ENCODE data around the gene DNAJC5.
A peak's percentile ranks its signal among the peaks of the same experiment; 100 is the strongest.
"Not testable (repeated sequence)": the region's sequence is repeated elsewhere in the genome, so short reads cannot be mapped to it uniquely, and the experiment has no call there.

DNAJC5 gene

DNA sequence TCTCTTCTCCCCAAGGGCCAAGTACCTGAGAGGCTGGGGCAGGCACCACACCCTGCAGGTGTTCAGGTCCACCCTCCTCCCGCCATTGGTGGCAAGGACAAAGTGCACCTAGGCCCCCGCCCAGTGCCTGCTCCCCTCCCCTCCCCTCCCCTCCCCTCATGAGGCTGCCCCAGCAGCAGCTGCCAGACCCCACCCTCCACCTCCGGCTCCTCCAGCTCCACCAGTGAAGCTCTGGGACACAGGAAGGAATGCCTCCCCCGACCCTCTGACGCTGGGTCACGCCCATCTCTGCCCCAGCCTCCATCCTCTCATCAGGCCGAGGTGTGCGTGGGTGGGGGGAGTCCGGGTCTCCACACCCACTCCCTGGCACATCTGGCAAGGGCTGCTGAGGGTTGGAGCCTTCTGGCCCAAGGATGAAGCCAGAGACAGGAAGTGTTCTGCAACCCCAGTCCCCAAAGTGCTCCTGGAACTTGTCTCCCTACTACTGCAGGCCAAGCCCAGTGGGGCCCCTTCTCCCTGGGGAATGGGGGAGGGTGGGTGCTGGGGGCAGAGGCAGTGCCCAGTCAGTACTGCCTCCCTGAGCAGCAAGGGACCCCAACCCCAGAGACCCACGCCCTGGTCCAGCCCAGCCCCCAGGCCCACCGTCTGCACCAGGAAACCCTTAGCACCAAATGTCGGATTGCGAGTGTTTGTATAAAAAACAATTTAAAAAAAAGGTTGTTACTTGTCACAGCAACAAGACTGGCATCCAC lies 62.9 kb downstream of the DNAJC5 start:
- peak; percentile 76 for DNase-seq

DNA sequence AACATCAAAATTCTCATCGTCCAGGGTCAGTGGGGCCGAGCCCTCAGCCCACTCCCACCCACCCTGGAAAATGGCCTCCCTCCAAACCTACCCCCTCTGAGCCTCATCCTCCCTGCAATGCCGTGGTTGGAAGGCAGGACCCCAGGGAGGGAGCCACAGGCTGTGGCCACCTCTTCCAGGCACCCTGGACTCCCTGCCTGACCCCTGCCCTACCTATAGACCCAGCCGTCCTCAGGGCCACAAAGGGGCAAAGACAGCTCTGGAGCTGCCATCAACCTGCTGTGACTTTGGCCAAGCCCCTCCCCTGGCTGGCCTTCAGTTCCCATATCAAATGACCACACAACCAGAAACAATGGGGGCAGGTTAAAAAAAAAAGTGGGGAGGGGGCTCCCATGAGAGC lies 63.5 kb downstream of the DNAJC5 start:
- DNase-seq: no peak

GRCh38 chr20:63958964-63959698 lies 64.2 kb downstream of the DNAJC5 start:
- no peak for DNase-seq

- DNase-seq: no peak
Observed at GRCh38 chr20:63959699-63960075, 64.8 kb downstream of the DNAJC5 start.

GRCh38 chr20:63960654-63961621 lies 66.0 kb downstream of the DNAJC5 start:
- not testable (repeated sequence) for DNase-seq

DNA sequence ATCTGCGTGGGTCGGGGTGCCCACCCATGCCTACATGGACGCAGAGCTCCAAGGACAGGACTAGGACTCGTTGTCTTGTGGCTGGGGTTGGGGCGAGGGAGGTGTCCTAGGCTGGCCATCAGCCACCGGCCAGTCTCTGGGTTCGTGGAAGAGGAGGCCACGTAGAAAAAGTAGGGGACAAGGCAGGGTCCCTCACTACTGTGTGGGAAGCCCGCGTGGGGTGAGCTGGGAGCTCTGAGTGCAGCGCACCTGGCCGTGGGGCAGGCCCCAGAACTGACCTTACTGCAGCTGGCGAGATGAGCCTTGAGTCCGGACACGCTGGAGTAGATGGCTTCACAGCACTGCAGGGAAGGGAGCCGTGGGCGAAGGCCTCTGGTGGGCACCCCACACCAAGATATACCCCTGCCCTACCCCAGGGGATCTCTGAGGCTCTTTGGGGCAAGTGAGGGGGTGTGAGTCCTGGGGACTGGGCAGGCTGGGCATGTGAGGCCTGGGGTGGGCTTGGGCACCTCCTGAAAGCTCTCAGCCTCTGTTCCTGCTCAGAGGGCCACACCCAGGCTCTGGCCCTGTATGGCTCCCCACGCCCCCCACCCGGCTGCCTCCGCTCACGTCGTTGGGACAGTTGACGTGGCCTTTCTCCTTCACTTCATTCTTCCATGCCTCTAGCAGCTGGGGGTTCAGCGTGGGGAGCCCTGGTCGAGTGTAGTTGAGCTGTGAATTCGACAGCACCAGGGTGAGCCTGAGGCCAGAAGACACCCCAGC lies 66.9 kb downstream of the DNAJC5 start:
- DNase-seq: no peak

DNA sequence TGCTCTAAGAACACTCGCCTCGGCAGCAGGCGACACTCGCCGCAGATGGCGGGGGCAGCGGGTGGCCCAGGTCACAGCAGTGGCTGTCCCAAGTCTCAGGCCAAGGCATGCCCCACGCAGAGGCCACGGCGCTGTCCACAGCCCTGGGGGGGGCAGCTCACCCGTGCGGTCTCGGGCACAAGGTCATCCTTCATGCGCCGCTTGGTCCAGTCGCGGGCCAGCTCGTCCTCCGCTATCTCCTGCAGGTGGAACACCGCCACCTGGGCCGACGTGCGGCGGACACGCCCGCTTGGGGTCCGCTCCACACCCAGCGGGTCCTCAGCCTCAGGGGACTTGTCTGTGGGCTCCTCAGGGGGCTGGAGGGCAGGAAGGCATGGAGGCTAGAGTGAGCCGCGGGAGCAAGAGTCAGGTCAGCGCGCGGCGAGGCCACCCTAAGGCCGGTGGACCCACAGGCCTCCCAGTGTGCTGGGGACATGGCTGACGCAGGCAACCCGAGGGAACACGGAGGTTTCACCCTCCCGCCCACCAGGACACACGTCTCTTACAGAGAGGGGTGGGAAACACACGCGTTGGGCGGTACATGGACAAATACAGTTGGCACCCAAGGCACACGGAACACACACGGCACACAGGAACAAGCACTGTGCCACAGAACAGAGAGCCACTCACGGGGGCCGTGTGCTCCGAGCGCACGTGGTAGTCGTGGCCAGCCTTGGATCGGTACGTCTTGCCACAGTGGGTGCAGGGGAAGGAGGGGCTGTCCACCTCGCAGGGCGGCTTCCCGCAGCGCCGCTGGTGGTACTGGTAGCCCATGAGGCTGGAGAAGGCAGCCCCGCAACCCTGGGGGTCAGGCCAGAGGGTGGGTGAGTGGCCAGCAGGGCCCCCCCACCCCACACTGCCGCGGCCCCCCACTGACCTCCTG lies 67.8 kb downstream of the DNAJC5 start:
- DNase-seq: no peak

- no peak for DNase-seq
Observed at GRCh38 chr20:63963348-63963741, 68.4 kb downstream of the DNAJC5 start.

DNA sequence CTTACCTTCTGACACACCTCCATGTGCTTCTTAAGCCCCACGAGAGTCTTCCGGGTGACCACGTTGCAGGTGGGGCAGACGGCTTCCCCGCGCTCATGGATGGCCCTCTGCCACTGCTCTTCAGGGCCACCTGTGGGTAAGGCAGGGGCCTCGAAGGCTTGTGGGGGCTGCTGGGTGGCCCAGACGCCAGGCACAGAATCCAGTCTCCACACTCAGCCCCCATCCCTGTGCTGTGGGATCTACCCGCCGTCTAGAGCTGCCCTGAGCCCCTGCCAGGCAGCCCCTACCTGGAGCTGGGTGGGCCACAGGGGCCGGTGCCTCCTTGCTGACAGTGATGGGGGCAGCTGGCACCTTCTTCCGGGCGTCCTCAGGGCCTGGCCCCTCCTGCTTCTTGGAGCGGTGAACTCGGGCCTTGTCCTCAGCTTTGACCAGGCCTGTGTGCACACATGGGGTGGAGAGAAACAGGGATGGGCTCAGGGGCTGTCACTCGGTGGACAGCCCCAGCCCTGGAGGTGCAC lies 68.9 kb downstream of the DNAJC5 start:
- DNase-seq: no peak

GRCh38 chr20:63964412-63964811 lies 69.5 kb downstream of the DNAJC5 start:
- DNase-seq: no peak

- no peak for DNase-seq
Observed at GRCh38 chr20:63966172-63966943, 71.4 kb downstream of the DNAJC5 start.

DNA sequence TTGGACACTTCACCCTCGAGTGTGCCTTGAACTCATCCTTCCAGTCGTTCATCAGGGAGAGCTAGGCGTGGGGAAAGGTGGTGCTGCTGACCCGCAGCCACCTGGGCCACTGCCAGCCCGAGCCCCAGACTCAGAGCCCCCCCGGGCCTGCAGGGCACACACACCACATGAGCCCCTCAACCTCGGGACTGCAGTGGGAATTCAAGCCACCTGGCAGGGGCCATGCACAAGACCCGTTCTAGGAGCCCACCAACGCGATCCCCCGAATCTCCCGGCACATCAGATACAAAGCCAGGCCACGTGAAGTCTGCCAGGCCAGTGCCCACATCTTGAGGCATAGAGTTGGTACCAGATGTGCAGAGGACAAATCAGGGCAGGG lies 72.0 kb downstream of the DNAJC5 start:
- DNase-seq: no peak

DNA sequence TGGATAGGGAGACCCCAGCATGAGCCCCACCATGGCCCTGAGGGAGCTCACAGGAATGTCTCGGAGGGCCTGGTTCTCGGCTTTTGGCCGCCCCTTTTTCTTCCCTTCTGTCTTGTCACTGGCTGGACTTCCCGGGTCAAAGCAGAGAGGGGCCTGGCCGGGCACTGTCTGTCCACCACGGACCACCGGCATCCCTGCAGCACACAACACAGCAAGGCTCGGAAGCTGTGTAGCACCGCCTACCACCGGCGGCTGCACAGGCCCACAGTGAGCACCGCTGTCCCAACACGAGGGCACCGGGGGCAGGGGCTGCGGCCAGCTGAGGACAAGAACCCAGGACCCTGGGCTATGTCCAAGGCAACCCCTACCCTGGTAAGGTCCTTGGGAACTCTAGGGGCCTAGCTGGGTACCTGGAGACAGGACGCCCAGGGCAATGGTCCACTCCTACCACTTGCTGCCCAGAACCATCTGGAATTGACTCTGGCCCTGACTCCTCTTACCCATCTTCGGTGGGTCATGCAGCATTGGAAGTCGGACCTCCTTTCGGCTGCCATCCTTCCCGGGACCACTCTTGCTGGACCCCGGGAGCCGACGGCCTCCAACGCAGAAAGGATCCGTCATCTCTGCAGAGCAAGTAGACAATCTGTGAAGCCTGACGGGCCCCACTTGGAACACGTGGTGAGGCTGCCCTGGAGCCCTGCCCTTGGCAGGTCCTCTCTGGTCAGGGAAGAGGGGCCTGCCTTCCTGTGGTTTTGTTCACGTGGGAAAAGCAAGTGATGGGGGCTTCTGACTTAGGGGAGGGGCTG lies 72.6 kb downstream of the DNAJC5 start:
- DNase-seq: no peak

DNA sequence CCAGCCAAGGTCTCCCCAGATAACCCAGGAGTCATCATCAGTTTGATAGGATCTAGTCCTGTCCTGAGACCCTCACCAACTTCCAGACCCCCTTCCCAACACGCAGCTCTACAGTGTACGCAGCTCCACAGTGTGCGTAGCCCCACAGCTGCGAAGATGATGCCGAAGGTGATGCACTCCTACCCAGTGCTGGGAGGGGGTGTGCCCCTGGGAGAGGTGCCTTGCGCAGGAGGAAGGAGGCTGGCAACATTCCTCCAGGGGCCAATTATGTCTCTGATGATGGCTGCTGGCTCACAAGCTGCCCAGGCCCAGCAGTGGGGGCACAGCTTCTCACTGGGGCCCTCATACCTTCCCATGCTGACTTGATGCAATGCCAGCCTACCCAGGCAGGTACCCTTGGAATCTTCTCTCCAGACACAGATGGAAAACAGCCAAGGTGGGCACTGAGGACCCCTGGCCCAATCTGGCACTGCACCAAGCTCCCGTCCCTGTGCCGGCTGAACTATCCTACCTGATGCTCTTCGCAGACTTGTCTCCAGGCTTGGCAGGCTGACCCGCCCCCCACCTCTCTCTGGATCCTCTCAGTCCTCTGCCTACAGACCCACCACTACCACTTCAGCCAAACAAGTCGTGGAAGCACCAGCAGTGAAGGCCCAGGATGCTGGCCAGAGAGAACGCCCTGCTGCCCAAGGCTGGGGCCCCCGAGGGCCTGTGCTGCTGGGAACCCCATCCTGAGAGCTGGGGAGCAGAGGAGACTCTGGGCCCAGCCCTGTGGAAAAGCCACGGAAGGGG lies 73.4 kb downstream of the DNAJC5 start:
- DNase-seq: no peak

DNA sequence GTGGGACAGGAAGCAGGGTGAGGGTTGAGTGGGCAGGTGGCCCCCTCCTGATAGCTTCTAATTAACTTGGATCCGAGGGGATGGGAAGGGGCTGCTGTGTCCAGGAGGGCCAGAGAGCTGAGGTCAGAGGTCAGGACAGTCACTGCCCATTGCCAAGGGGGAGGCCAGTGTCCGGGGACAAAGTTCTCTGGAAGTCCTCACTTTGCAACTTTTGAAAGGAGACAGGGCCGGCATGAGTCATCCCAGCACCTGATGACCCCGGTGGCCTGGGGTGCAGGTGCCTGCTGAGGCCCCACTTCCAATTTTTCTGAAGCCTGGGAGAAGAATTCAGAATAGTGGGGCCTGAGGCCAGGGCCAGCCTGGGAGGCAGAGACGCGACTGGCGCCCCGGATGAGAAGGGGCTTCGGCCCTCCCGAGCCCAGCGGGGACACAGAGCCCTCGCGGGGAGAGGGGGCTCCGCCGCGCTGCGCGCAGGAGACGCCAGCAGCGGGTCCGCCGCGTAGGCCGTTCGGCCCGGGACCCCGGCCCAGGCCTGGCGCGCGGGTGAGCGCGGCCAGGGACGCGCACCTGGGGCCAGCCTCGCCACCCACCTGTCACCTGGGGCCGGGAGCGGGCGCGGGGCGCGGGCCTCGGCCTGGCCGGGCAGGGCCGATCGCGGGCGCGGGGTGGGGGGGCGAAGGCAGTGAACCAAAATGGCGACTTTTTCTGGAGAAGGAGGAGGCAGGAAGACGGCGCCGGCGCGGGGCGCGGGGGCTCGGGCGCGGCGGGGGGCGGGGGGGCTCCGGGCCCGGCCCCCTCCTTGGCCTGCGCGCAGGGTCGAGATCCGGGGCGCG lies 74.2 kb downstream of the DNAJC5 start:
- no peak for DNase-seq

DNA sequence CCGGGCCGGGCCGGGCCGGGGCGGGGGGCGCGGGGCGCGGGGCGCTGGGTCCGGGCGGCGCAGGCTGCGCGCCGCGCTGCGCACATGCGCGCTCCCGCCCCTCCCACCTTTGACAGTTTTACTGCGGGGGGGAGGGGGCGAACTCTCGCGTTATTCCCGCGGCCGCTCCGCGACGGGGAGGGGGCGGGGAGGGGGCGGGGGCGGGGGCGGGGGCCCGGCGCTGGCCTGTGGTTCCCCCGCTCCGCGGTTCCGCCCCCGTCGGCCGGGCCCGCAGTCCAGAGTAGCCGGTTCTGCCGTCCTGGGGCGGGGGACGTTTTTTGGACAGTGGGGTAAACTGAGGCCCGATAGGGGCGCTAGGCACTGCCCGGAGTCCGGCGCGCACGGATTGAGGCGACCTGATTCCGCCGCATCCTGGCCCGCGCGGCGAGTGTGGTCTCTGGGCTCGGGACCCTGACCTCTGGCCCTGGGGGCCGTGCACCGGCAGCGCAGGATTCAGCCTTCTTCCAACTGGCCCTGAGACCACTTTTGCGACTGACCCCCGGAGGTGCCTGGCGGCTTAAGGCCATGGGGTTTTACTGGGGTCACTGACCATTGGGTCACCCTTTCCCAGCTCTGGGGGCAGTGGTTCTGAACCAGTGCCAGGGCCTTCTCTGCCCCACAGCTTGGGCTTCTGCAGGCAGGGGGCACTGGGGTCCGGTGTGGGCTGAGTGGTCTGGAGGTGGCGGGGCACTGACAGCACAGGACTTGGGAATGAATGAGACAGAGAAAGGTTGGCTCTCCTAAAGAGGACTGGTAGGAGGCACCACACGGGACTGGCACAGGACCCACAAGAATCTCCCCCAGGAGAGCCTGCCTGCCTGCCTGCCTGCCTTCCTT lies 75.2 kb downstream of the DNAJC5 start, which contains the start of gene ZNF512B:
TSS of gene ZNF512B (minus strand) at position 93 of the 876 bp plus-strand sequence. CDS start 1,980 bp downstream, outside the sequence.
- DNase-seq: no peak

All from NCI-H748 treated with DMSO at 0.1 percent for 48 hours (cell line).